ENCODE results near the gene ALDH1L2. TPM values are rescaled to one million over a fixed set of nuclear protein-coding genes. Genes with fewer than 3 reads are reported as not detected.

ALDH1L2 gene
- polyA plus RNA-seq, 1 donor from 2014 or later, result 0.35 TPM

DNA sequence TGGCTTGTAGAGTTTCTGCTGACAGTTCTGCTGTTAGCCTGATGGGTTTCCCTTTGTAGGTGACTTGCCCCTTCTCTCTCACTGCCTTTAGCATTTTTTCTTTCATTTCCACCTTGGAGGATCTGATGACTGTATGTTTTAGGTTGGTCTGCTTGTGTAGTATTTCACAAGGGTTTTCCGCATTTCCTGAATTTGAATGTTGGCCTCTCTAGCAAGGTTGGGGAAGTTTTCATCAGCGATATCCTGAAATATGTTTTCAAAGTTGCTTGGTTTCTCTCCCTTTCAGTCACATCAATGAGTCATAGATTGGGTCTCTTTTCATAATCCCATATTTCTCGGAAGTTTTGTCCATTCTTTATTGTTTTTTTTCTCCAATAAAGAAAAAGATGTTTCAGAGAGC, 86.7 kb downstream of the ALDH1L2 start:
- Histone ChIP-seq H3K4me2 (ENCODE audit: low read length) (no peak overlapping the region), H3K79me2 (replicated peaks; ENCODE audit: insufficient read depth, low read length) (no peaks in the 10 kb centered on the region), H2AFZ (ENCODE audit: low read depth, low read length) (no peak overlapping the region), H3K27me3 (ENCODE audit: insufficient read depth, low read depth, low read length) (no peaks in the 10 kb centered on the region), H3K9me3 (ENCODE audit: low read length) (no peaks in the 10 kb centered on the region), H4K20me1 (ENCODE audit: insufficient read depth) (no peaks in the 10 kb centered on the region), H3K9me2 (ENCODE audit: insufficient read depth, low read length) (no peaks in the 10 kb centered on the region), H3K4me3 (ENCODE audit: low read length) (no peak overlapping the region), H3K27ac (ENCODE audit: low read length) (no peak overlapping the region), H3F3A (ENCODE audit: insufficient read depth, low read length, poor library complexity, severe bottlenecking) (no peaks in the 10 kb centered on the region), H3K9ac (ENCODE audit: low read length) (no peak overlapping the region), H3K36me3 (ENCODE audit: insufficient read depth, low read length) (peaks cover 8% of the 10 kb centered on the region)
- TF ChIP-seq SMC3 (conservative IDR thresholded peaks at IDR 0.05; ENCODE audit: poor library complexity), result no peak
- no peak for TF ChIP-seq TAF1 (IDR thresholded peaks at IDR 0.05; ENCODE audit: low read depth)
- TF ChIP-seq EZH2 (IDR thresholded peaks at IDR 0.05; ENCODE audit: borderline replicate concordance, insufficient read depth, low read length, poor library complexity, severe bottlenecking), result no peak
- TF ChIP-seq RAD21 (conservative IDR thresholded peaks at IDR 0.05), result no peak
- TF ChIP-seq, protein P1, sequence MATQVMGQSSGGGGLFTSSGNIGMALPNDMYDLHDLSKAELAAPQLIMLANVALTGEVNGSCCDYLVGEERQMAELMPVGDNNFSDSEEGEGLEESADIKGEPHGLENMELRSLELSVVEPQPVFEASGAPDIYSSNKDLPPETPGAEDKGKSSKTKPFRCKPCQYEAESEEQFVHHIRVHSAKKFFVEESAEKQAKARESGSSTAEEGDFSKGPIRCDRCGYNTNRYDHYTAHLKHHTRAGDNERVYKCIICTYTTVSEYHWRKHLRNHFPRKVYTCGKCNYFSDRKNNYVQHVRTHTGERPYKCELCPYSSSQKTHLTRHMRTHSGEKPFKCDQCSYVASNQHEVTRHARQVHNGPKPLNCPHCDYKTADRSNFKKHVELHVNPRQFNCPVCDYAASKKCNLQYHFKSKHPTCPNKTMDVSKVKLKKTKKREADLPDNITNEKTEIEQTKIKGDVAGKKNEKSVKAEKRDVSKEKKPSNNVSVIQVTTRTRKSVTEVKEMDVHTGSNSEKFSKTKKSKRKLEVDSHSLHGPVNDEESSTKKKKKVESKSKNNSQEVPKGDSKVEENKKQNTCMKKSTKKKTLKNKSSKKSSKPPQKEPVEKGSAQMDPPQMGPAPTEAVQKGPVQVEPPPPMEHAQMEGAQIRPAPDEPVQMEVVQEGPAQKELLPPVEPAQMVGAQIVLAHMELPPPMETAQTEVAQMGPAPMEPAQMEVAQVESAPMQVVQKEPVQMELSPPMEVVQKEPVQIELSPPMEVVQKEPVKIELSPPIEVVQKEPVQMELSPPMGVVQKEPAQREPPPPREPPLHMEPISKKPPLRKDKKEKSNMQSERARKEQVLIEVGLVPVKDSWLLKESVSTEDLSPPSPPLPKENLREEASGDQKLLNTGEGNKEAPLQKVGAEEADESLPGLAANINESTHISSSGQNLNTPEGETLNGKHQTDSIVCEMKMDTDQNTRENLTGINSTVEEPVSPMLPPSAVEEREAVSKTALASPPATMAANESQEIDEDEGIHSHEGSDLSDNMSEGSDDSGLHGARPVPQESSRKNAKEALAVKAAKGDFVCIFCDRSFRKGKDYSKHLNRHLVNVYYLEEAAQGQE (IDR thresholded peaks at IDR 0.05; ENCODE audit: borderline replicate concordance), result no peak
- TF ChIP-seq MXI1 (conservative IDR thresholded peaks at IDR 0.05; ENCODE audit: poor library complexity, severe bottlenecking), result no peak

DNA sequence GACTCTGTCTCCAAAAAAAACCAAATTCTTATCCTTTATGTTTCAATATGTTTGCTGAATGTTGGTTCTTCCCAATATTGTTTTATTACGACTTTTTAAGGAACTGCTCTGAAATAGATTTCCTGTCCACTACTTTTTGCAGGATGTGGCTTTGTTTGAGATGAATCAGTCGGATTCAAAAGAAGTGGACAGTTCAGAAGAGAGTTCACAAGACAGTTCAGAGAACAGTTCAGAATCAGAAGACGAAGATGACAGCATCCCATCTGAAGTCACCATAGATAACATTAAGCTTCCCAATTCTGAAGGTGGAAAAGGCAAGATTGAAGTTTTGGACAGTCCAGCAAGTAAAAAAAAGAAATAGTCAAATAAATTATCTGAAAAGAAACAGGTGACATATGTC, 89.9 kb downstream of the ALDH1L2 start:
- H3K9me2 ChIP-seq (ENCODE audit: insufficient read depth, low read length), result no peaks in the 10 kb centered on the region
- H3K36me3 ChIP-seq (ENCODE audit: insufficient read depth, low read length), result peaks cover 8% of the 10 kb centered on the region
- H3K9ac ChIP-seq (ENCODE audit: low read length), result no peak overlapping the region
- no peak overlapping the region for H3K4me3 ChIP-seq (ENCODE audit: low read length)
- TF ChIP-seq MXI1 (conservative IDR thresholded peaks at IDR 0.05; ENCODE audit: poor library complexity, severe bottlenecking), result no peak
- no peak for TF ChIP-seq EP300 (conservative IDR thresholded peaks at IDR 0.05; ENCODE audit: poor library complexity, severe bottlenecking)
- no peak for TF ChIP-seq TAF1 (IDR thresholded peaks at IDR 0.05; ENCODE audit: low read depth)
- TF ChIP-seq, protein P1 (IDR thresholded peaks at IDR 0.05; ENCODE audit: borderline replicate concordance), result no peak
- TF ChIP-seq, protein P2, sequence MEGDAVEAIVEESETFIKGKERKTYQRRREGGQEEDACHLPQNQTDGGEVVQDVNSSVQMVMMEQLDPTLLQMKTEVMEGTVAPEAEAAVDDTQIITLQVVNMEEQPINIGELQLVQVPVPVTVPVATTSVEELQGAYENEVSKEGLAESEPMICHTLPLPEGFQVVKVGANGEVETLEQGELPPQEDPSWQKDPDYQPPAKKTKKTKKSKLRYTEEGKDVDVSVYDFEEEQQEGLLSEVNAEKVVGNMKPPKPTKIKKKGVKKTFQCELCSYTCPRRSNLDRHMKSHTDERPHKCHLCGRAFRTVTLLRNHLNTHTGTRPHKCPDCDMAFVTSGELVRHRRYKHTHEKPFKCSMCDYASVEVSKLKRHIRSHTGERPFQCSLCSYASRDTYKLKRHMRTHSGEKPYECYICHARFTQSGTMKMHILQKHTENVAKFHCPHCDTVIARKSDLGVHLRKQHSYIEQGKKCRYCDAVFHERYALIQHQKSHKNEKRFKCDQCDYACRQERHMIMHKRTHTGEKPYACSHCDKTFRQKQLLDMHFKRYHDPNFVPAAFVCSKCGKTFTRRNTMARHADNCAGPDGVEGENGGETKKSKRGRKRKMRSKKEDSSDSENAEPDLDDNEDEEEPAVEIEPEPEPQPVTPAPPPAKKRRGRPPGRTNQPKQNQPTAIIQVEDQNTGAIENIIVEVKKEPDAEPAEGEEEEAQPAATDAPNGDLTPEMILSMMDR (IDR thresholded peaks at IDR 0.05; ENCODE audit: poor library complexity, severe bottlenecking), result no peak
- no peak for TF ChIP-seq EZH2 (IDR thresholded peaks at IDR 0.05; ENCODE audit: borderline replicate concordance, insufficient read depth, low read length, poor library complexity, severe bottlenecking)
- no peak for TF ChIP-seq POLR2AphosphoS5 (IDR thresholded peaks at IDR 0.05)
- no peak for TF ChIP-seq RAD21 (conservative IDR thresholded peaks at IDR 0.05)
- TF ChIP-seq SMC3 (conservative IDR thresholded peaks at IDR 0.05; ENCODE audit: poor library complexity), result no peak
- H3K4me2 ChIP-seq (ENCODE audit: low read length), result no peak overlapping the region
- no peak overlapping the region for H2AFZ ChIP-seq (ENCODE audit: low read depth, low read length)
- H4K20me1 ChIP-seq (ENCODE audit: insufficient read depth), result no peaks in the 10 kb centered on the region
- peaks cover 5% of the 10 kb centered on the region for H3K79me2 ChIP-seq (replicated peaks; ENCODE audit: insufficient read depth, low read length)
- H3K9me3 ChIP-seq (ENCODE audit: low read length), result no peaks in the 10 kb centered on the region
- H3F3A ChIP-seq (ENCODE audit: insufficient read depth, low read length, poor library complexity, severe bottlenecking), result no peaks in the 10 kb centered on the region
- no peaks in the 10 kb centered on the region for H3K27me3 ChIP-seq (ENCODE audit: insufficient read depth, low read depth, low read length)
- H3K27ac ChIP-seq (ENCODE audit: low read length), result no peak overlapping the region

Data from neural cell (in vitro differentiated cells).